HFFc6 (cell line): ENCODE results near the gene NT5C1B. TPM values are rescaled to one million over a fixed set of nuclear protein-coding genes. Genes with fewer than 3 reads are reported as not detected.

ENCODE experiments used
- DNase-seq: peaks from one replicate; pipeline ENCODE4 v3.0.0-alpha.2; 2018
- H3K27ac Mint-ChIP-seq: 2 replicates; pipeline ENCODE4 v1.8.0; 2020; ENCODE audit warnings: mild to moderate bottlenecking, mixed read lengths
- H3K27me3 Mint-ChIP-seq: 2 replicates; pipeline ENCODE4 v1.8.0; 2021; ENCODE audit warnings: mild to moderate bottlenecking, moderate library complexity, mixed read lengths; ENCODE audit not compliant: insufficient read depth
- H3K36me3 Mint-ChIP-seq: 2 replicates; pipeline ENCODE4 v1.8.0; 2021; ENCODE audit warnings: low read depth, mixed read lengths
- H3K4me1 Mint-ChIP-seq: 2 replicates; pipeline ENCODE4 v1.8.0; 2020; ENCODE audit warnings: low read depth, mixed read lengths
- H3K4me3 Mint-ChIP-seq: 2 replicates; pipeline ENCODE4 v1.8.0; 2020; ENCODE audit warnings: mild to moderate bottlenecking, moderate library complexity, mixed read lengths
- H3K9me3 Mint-ChIP-seq: 2 replicates; pipeline ENCODE4 v1.8.0; 2020; ENCODE audit warnings: mild to moderate bottlenecking, mixed read lengths
- CTCF ChIP-seq: fragments of 200-600 bp; sonication (generic); IDR thresholded peaks from 2 replicates; pipeline ENCODE4 v1.5.0; 2021; ENCODE audit warnings: antibody characterized with exemption, mild to moderate bottlenecking
- total RNA-seq, 6 experiments: library from RNA; stranded (reverse); fragmentation: NEBNext Ultra II Directional; extraction: Animal tissue kit (Norgen Biotek cat#: 25700); gene quantifications; 2 replicates in 1 of 6; 3 replicates in 5 of 6; pipeline ENCODE4 v1.2.3, GENCODE V29; 2021

NT5C1B gene
- total RNA-seq, 6 experiments from 2014 or later = not detected

- Mint-ChIP-seq H3K4me1 (peaks cover 83% of the 10 kb centered on the region), H3K36me3 (no peaks in the 10 kb centered on the region), H3K4me3 (peak overlapping the region; percentile 72), H3K27ac (peak overlapping the region; percentile 76), H3K9me3 (no peaks in the 10 kb centered on the region), H3K27me3 (no peaks in the 10 kb centered on the region)
- DNase-seq = peak; percentile 33
- no peak for TF ChIP-seq CTCF
Observed at GRCh38 chr2:18518116-18519111, 71.0 kb downstream of the NT5C1B start.

- Mint-ChIP-seq H3K36me3 (no peaks in the 10 kb centered on the region), H3K4me1 (peaks cover 73% of the 10 kb centered on the region), H3K9me3 (no peaks in the 10 kb centered on the region), H3K27me3 (no peaks in the 10 kb centered on the region), H3K27ac (no peak overlapping the region), H3K4me3 (no peak overlapping the region)
- no peak for TF ChIP-seq CTCF
- no peak for DNase-seq
Observed at GRCh38 chr2:18517386-18517785, 72.0 kb downstream of the NT5C1B start.

GRCh38 chr2:18516112-18516511 lies 73.3 kb downstream of the NT5C1B start:
- peaks cover 66% of the 10 kb centered on the region for H3K4me1 Mint-ChIP-seq

GRCh38 chr2:18514526-18515461 lies 74.6 kb downstream of the NT5C1B start:
- Mint-ChIP-seq H3K27me3 (peaks cover 2% of the 10 kb centered on the region; the same call in 1 of the 2 replicates), H3K36me3 (no peaks in the 10 kb centered on the region), H3K27ac (no peak overlapping the region), H3K4me1 (peaks cover 55% of the 10 kb centered on the region), H3K4me3 (no peak overlapping the region), H3K9me3 (no peaks in the 10 kb centered on the region)
- no peak for DNase-seq
- no peak for TF ChIP-seq CTCF

More at GRCh38 chr2:18516112-18516511, 73.3 kb downstream of the NT5C1B start:
- Mint-ChIP-seq H3K27ac (peak overlapping the region; percentile 59), H3K4me3 (peak overlapping the region; percentile 33), H3K36me3 (no peaks in the 10 kb centered on the region), H3K9me3 (no peaks in the 10 kb centered on the region), H3K27me3 (peaks cover 2% of the 10 kb centered on the region; the same call in 1 of the 2 replicates)
- peak; percentile 63 for DNase-seq
- no peak for TF ChIP-seq CTCF

Other genes with a start within 250 kb of the NT5C1B start
- gene RDH14, start 28.9 kb downstream of the NT5C1B start, total RNA-seq = 10 to 100 TPM; 15.0 to 21.6 (median 17.7) TPM